Stimulated activated CD4-positive, alpha-beta T cell treated with anti-CD3 and anti-CD28 coated beads, Interleukin-4, amount 100 ng/mL, for 24 hours (primary cell): Measurements from ENCODE around the gene ARG2.
A peak's percentile ranks its signal among the peaks of the same experiment; 100 is the strongest.

Experiments used
- DNase-seq: peaks from one replicate; pipeline ENCODE4 v3.0.0-alpha.2; 2020

Gene ARG2

GRCh38 chr14:67619446-67620216, at the start of gene ARG2:
Gene ARG2, plus strand, starts transcription at chr14:67619920. Its CDS starts 58 bp downstream, at chr14:67619978.
- peak; percentile 95 for DNase-seq

DNA sequence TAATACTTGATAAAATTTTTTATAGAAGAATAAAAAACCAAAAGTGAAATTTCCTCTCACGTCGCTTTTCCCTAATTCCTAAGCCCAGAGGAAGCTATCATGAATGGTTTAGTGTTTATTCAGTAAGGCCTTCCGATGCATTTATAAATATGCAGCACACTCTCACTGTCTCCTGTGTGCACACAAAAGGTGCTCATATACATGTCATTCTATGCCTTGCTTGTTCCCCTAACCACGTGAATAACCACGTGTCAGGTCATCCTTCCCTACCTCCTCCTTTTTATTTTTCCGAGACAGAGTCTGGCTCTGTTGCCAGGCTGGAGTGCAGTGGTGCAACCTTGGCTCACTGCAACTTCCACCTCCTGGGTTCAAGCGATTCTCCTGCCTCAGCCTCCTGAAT, 49.3 kb upstream of the ARG2 start:
- no peak for DNase-seq

DNA sequence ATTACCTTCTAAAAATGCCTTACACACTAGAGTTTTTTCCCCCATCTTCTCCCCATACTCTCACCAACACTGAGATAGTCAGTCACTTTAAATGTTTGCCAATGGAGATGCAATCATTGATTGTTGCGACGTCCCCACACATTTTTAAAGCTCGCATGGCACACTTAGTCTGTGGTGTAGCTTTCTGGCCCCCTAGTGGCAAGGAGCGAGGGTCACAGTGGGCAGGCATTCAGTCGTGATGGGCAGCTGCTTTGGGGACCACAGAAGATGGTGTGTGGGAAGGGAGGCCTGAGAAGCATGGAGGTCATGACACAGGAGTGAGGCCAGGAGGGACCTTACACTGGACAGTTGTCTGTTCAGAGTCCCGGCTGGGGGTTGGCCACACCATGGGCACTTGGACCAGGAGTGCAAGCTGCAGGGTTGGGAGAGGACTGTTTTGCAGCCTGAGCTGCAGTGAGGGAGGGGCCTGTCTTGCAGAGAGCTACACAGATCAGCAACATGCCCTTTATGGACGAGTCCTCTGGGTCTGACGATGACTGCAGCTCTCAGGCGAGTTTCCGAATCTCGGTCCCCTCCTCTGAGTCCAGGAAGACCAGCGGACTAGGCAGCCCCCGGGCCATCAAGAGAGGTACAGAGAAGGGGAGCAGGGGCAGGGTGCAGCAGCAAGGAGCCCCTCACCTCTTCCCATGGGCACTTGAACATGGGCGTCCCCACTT, 48.3 kb upstream of the ARG2 start:
- peak; percentile 74 for DNase-seq

- no peak for DNase-seq
Measured at GRCh38 chr14:67571991-67572323, 47.8 kb upstream of the ARG2 start.

- no peak for DNase-seq
Measured at GRCh38 chr14:67572608-67573007, 47.1 kb upstream of the ARG2 start.

- no peak for DNase-seq
Measured at GRCh38 chr14:67573228-67574010, 46.3 kb upstream of the ARG2 start.

DNA sequence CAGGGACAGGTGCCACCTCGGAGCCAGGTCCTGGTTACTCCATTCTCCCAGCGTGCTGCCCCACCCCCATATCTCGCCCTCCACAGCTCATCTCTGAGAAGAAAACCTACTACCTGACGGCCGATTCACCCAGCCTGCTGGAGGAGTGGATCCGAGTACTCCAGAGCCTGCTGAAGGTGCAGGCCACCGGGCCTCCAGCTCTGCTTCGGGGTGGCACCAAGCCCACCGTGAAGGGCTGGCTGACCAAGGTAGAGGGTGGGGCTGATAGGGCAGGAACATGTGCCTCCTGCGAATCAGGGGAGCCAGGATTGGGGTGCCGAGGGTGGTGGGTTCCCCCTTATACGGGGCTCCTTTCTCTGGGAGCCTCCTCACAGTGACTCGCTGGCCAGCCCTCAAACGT, 45.6 kb upstream of the ARG2 start:
- no peak for DNase-seq

DNA sequence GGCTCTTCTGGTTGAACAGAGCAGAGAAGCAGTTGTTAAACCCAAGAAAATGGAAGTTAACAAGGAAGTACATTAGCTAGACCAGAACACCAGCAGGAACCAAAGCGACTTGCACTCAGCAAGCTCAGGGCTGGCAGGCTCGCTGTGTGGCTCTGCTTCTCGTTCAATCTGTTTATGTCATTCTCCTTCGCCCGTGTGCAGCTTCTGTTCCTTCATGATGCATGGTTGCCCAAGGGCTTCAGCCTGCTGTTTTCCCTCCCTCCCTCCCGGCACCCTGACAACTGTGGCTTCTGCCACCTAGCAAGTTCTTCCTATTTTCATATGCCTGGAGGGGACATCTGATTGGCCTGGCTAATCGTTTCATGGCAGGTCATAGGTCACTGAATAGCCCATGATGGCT, 44.9 kb upstream of the ARG2 start:
- DNase-seq = no peak

DNA sequence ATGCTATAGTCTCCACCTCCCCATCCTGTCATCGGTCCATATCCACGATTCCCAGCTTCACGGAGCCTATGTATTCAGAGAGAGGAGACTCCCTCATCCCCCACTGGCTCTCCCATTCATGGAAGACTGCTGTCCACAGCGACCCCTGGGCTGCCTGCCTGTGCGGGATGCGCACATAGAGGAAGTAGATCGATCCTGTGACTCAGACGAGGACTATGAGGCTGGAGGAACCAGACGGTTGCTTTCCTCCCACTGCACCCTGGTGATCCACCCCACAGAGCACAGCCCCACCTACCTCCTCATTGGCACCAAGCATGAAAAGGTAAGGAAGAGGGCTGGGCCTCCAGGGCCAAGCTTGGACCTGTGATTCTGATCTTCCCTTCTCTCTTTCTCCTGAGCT, 44.0 kb upstream of the ARG2 start:
- DNase-seq = no peak

DNA sequence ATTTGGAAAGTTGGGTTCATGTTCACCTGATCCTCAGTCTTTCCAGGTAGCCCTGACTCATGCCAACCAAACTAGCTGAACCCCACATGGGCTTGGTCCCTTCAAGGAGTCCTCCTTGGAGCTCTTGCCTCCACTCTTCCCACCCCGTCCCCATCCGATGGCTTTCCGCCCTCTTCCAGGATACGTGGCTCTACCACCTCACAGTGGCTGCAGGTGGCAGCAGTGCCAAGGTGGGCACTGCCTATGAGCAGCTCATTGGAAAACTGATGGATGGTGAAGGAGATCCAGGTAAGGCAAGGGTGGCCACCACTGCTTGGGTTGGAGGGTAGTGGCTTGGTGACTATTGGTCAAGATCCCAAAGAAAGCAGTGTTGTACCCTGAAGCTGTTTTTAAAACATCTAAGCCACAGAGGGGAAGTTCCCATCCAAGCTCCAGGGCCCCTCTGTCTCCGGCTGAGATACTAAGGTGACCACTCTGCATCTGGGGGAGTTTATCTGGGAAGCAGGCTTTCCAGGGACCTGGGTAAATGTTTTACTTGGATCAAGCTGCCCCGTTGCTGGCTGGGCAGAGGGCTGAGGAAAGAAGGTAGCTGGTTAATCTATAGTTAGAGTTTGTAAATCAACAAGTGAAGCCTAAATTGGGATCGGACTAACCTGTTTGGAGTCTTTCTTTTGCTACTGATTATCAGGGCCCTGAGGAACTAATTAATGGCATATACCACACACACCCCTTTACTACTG, 43.3 kb upstream of the ARG2 start:
- DNase-seq = no peak

- DNase-seq = no peak
Measured at GRCh38 chr14:67577181-67577808, 42.4 kb upstream of the ARG2 start.

- no peak for DNase-seq
Measured at GRCh38 chr14:67577909-67578749, 41.6 kb upstream of the ARG2 start.

- no peak for DNase-seq
Measured at GRCh38 chr14:67579040-67579439, 40.7 kb upstream of the ARG2 start.

GRCh38 chr14:67579636-67580035, 40.1 kb upstream of the ARG2 start:
- no peak for DNase-seq

- no peak for DNase-seq
Measured at GRCh38 chr14:67580336-67581171, 39.2 kb upstream of the ARG2 start.

- DNase-seq = no peak
Measured at GRCh38 chr14:67581643-67582042, 38.1 kb upstream of the ARG2 start.

- no peak for DNase-seq
Measured at GRCh38 chr14:67582061-67582460, 37.7 kb upstream of the ARG2 start.

GRCh38 chr14:67583711-67584644, 35.7 kb upstream of the ARG2 start:
- peak; percentile 20 for DNase-seq

DNA sequence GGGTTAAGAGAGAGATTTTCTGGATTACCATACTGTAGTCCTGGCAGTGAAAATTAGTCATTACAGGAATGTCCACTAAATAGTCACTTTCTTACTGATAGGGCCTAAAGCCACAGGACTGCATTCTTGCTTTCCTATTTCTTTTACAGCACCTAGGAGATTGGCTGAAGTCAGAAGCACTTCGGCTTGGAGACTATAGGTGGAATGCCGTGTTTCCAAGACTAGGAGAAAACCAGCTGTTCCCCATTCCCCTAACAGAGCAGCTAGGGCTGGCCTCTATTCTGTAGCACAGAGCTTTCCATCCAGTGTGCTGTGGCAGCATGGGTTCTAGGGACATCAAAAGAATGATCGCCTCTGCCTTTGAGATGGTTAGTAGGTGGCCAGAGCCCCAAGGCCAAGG, 34.7 kb upstream of the ARG2 start:
- no peak for DNase-seq

DNA sequence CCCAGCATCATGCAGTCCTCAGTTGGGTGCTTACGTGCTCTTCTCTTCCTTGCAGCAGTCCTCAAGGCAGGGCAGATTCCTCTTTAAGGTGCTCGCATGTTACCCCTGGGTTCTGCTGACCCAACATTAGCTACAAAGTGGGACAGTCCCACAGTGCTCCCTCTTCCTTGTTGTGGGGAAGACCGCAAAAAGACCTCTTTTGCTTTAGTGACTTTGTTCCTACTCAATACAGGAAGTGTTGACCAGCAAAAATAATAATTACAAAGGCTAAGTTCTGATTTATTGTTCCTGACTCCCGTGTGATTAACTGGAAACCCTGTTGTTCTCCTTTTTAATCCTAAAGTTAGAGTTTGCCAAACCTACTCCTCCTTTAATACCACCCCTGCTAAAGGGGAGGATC, 33.4 kb upstream of the ARG2 start:
- DNase-seq = no peak
